Panc1 (cell line): Measurements from ENCODE around the gene VAMP2.

ENCODE experiments used
- CTCF ChIP-seq: fragments of 450-650 bp; IDR thresholded peaks from 2 replicates; pipeline ENCODE4 v1.5.1; 2017; ENCODE audit warnings: mild to moderate bottlenecking
- POLR2AphosphoS5 ChIP-seq: IDR thresholded peaks from 2 replicates; pipeline ENCODE4 v1.6.1; 2012; ENCODE audit warnings: mild to moderate bottlenecking, low read depth, low read length, moderate library complexity
- REST ChIP-seq, 2 experiments: IDR thresholded peaks; 2 replicates each; pipeline ENCODE4 v1.6.1; 2011 to 2012; ENCODE audit warnings: low read depth in 2 of 2, control low read depth in 1 of 2, low read length in 1 of 2, mild to moderate bottlenecking in 1 of 2, moderate library complexity in 1 of 2; ENCODE audit not compliant: insufficient read depth in 1 of 2

- no peak for TF ChIP-seq CTCF
- no peak for TF ChIP-seq POLR2AphosphoS5
- no peak for TF ChIP-seq REST (IDR thresholded peaks at IDR 0.05; ENCODE audit: insufficient read depth in 1 of 2, low read depth in 2 of 2, low read length in 1 of 2)
These were observed 2.5 kb downstream of the VAMP2 start for GRCh38 chr17:8160224-8160577.
